ENCODE results near the gene ALOX15B. TPM values are rescaled to one million over a fixed set of nuclear protein-coding genes. Genes with fewer than 3 reads are reported as not detected.

The ALOX15B gene
- 0.30 TPM for total RNA-seq (2021; ENCODE audit: unreplicated experiment)
- polyA plus RNA-seq (2012), result 0.01 and 0.07 TPM in 2 replicates
- percentile 13 among the genes with signal in this experiment for Bru-seq, nascent RNA
- percentile 11 among the genes with signal in this experiment for BruChase-seq, experiment 1, labeled RNA remaining after a 6-hour chase
- not detected for BruChase-seq, experiment 2, labeled RNA remaining after a 2-hour chase
- long read RNA-seq, partial matches to known transcripts, result 0 of 1 reads
- long read RNA-seq, other reads (novel, unspliced or antisense), result 1 of 1 reads

- BruUV-seq (replicated peaks), result no TSS peak
- CTCF ChIA-PET, result interaction anchor here (1.0 to 2.9 kb wide), 2 partner anchors 19 to 176 kb away, joined by 3 to 31 read pairs; no protein-coding TSS in a partner anchor
- Histone ChIP-seq H3K27ac (ENCODE audit: low read depth, low read length) (no peak within 1 kb of the TSS), H3K9me3 (ENCODE audit: control insufficient read depth in 1 of 2, insufficient read depth in 1 of 2, low read depth in 1 of 2, low read length in 2 of 2) (no peaks in the 10 kb centered on the region), H3K4me3 (replicated peaks in 1 of 2; ENCODE audit: low read depth in 1 of 2, low read length in 2 of 2) (no peak within 1 kb of the TSS), H3K4me1 (ENCODE audit: control insufficient read depth in 1 of 2, insufficient read depth in 2 of 2, low read length in 2 of 2) (peaks cover 0 to 6% of the 10 kb centered on the region in 2 experiments; a peak in 1 of 4 replicates), H4K20me1 (ENCODE audit: insufficient read depth) (no peaks in the 10 kb centered on the region), H3K4me2 (ENCODE audit: low read length) (no peak within 1 kb of the TSS), H3K9me2 (ENCODE audit: insufficient read depth) (no peaks in the 10 kb centered on the region), H3K79me2 (ENCODE audit: insufficient read depth, low read length) (no peaks in the 10 kb centered on the region), H3K36me3 (ENCODE audit: control insufficient read depth in 1 of 2, insufficient read depth in 2 of 2, low read length in 2 of 2) (no peaks in the 10 kb centered on the region), H3K9ac (ENCODE audit: low read length) (no peak within 1 kb of the TSS), H2AFZ (ENCODE audit: low read depth, low read length, poor library complexity, severe bottlenecking) (no peak within 1 kb of the TSS), H3K27me3 (ENCODE audit: insufficient read depth, low read length) (no peaks in the 10 kb centered on the region)
- RAD21 ChIA-PET (ENCODE audit: low non-redundant PET in 1 of 2, low total read pairs in 2 of 2, uncharacterized antibody in 2 of 2, unreplicated experiment in 2 of 2), result no interaction called here
- POLR2A ChIA-PET, result no interaction called here
- no peak for DNase-seq (ENCODE audit: low read depth, low spot score)
- ATAC-seq, result no peak
- TF ChIP-seq RAD21 (IDR thresholded peaks at IDR 0.05; ENCODE audit: low read depth) (no peak), ELF1 (IDR thresholded peaks at IDR 0.05; ENCODE audit: borderline replicate concordance, low read depth) (no peak), SIN3A (IDR thresholded peaks at IDR 0.05; ENCODE audit: low read depth) (no peak), MAX (IDR thresholded peaks at IDR 0.05) (no peak), TCF7L2 (IDR thresholded peaks at IDR 0.05; ENCODE audit: borderline replicate concordance, extremely low read depth, insufficient read depth, insufficient read length) (no peak), EZH2phosphoT487 (IDR thresholded peaks at IDR 0.05; ENCODE audit: borderline replicate concordance) (no peak)
- intact Hi-C loops (cut with micrococcal nuclease), result no loop called here
Measured at GRCh38 chr17:8038954-8039610, at the start of gene ALOX15B. ALOX15B (plus strand) TSS chr17:8039059; CDS start chr17:8039156, 97 bp downstream.

Measured in HCT116 (cell line).